ENCODE measurements around the gene ACSL3. TPM values are rescaled to one million over a fixed set of nuclear protein-coding genes. Genes with fewer than 3 reads are reported as not detected.
A peak's percentile ranks its signal among the peaks of the same experiment; 100 is the strongest.

The ACSL3 gene
- total RNA-seq, 1 donor from 2014 or later, result 107 TPM

GRCh38 chr2:222877556-222878300 lies 16.9 kb downstream of the ACSL3 start:
- Mint-ChIP-seq H3K4me1 (ENCODE audit: low read depth) (peaks cover 39% of the 10 kb centered on the region), H3K9me3 (ENCODE audit: low read depth) (peaks cover 3% of the 10 kb centered on the region), H3K27ac (ENCODE audit: unreplicated experiment) (peak overlapping the region; percentile 15), H3K36me3 (ENCODE audit: low read depth) (no peaks in the 10 kb centered on the region), H3K27me3 (ENCODE audit: low read depth) (no peaks in the 10 kb centered on the region), H3K4me3 (ENCODE audit: unreplicated experiment) (no peak overlapping the region)
- no peak for TF ChIP-seq CTCF (IDR thresholded peaks at IDR 0.05)
- DNase-seq (ENCODE audit: low spot score), result no peak

GRCh38 chr2:222878301-222878876 lies 17.6 kb downstream of the ACSL3 start:
- Mint-ChIP-seq H3K27ac (ENCODE audit: unreplicated experiment) (peak overlapping the region; percentile 0), H3K27me3 (ENCODE audit: low read depth) (no peaks in the 10 kb centered on the region), H3K36me3 (ENCODE audit: low read depth) (no peaks in the 10 kb centered on the region), H3K4me3 (ENCODE audit: unreplicated experiment) (no peak overlapping the region), H3K9me3 (ENCODE audit: low read depth) (peaks cover 3% of the 10 kb centered on the region), H3K4me1 (ENCODE audit: low read depth) (peaks cover 43% of the 10 kb centered on the region)
- no peak for TF ChIP-seq CTCF (IDR thresholded peaks at IDR 0.05)
- DNase-seq (ENCODE audit: low spot score), result no peak

GRCh38 chr2:222878877-222879603 lies 18.2 kb downstream of the ACSL3 start:
- H3K27ac Mint-ChIP-seq (ENCODE audit: unreplicated experiment), result peak overlapping the region; percentile 81
- DNase-seq (ENCODE audit: low spot score), result no peak
- H3K4me3 Mint-ChIP-seq (ENCODE audit: unreplicated experiment), result no peak overlapping the region
- H3K4me1 Mint-ChIP-seq (ENCODE audit: low read depth), result peaks cover 49% of the 10 kb centered on the region
- H3K36me3 Mint-ChIP-seq (ENCODE audit: low read depth), result no peaks in the 10 kb centered on the region
- TF ChIP-seq CTCF (IDR thresholded peaks at IDR 0.05), result no peak
- no peaks in the 10 kb centered on the region for H3K27me3 Mint-ChIP-seq (ENCODE audit: low read depth)
- peaks cover 3% of the 10 kb centered on the region for H3K9me3 Mint-ChIP-seq (ENCODE audit: low read depth)

- H3K4me3 Mint-ChIP-seq (ENCODE audit: unreplicated experiment), result no peak overlapping the region
- no peak for DNase-seq (ENCODE audit: low spot score)
- no peaks in the 10 kb centered on the region for H3K36me3 Mint-ChIP-seq (ENCODE audit: low read depth)
- peaks cover 54% of the 10 kb centered on the region for H3K4me1 Mint-ChIP-seq (ENCODE audit: low read depth)
- no peak for TF ChIP-seq CTCF (IDR thresholded peaks at IDR 0.05)
- H3K27ac Mint-ChIP-seq (ENCODE audit: unreplicated experiment), result peak overlapping the region; percentile 81
- no peaks in the 10 kb centered on the region for H3K27me3 Mint-ChIP-seq (ENCODE audit: low read depth)
- peaks cover 3% of the 10 kb centered on the region for H3K9me3 Mint-ChIP-seq (ENCODE audit: low read depth)
Observed at GRCh38 chr2:222879604-222879933, 18.7 kb downstream of the ACSL3 start.

- Mint-ChIP-seq H3K27ac (ENCODE audit: unreplicated experiment) (no peak overlapping the region), H3K4me3 (ENCODE audit: unreplicated experiment) (no peak overlapping the region), H3K36me3 (ENCODE audit: low read depth) (no peaks in the 10 kb centered on the region), H3K27me3 (ENCODE audit: low read depth) (no peaks in the 10 kb centered on the region), H3K4me1 (ENCODE audit: low read depth) (peaks cover 66% of the 10 kb centered on the region), H3K9me3 (ENCODE audit: low read depth) (no peaks in the 10 kb centered on the region)
- no peak for DNase-seq (ENCODE audit: low spot score)
- no peak for TF ChIP-seq CTCF (IDR thresholded peaks at IDR 0.05)
Observed at GRCh38 chr2:222882484-222882928, 21.7 kb downstream of the ACSL3 start.

Measured in chondrocyte (in vitro differentiated cells).